GM23248 (cell line): Measurements from ENCODE around the gene DOCK3.

Experiments used
- EZH2 ChIP-seq: fragments of 200-600 bp; sonication (generic); IDR thresholded peaks from 2 replicates; pipeline ENCODE4 v1.6.1; 2018; ENCODE audit warnings: antibody characterized with exemption, mild to moderate bottlenecking; ENCODE audit not compliant: insufficient read depth, poor library complexity, severe bottlenecking
- EZH2phosphoT487 ChIP-seq: fragments of 200-600 bp; sonication (generic); IDR thresholded peaks from 2 replicates; pipeline ENCODE4 v1.6.1; 2018; ENCODE audit warnings: antibody characterized with exemption, moderate library complexity, mild to moderate bottlenecking, low read depth; ENCODE audit not compliant: insufficient read depth

DNA sequence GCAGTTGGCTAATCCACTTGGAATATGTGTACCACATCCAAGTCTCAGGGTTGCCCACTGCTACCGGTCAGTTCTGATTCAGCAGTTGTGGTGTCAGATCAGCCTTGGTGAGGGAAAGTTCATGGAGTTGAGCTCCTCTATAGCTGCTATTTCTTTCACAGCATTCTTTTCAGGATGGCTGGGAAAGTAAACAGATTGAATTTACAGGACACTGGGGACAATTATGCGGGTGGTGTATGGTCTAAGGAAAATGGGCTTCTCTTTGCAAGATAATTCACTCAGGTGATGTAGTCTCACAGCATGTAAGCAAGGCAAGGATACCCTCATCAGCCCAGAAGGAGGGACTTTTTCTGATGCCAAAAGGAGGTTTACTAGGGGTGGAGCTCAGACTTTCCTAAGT lies 249.9 kb downstream of the DOCK3 start:
- no peak for TF ChIP-seq EZH2
- TF ChIP-seq EZH2phosphoT487 = no peak
